Measurements from ENCODE around the gene SCARF1.
"Not testable (repeated sequence)": the region's sequence is repeated elsewhere in the genome, so short reads cannot be mapped to it uniquely, and the experiment has no call there.

Gene SCARF1

GRCh38 chr17:1690544-1691221 lies 45.2 kb upstream of the SCARF1 start:
- no peak for TF ChIP-seq EZH2 (IDR thresholded peaks at IDR 0.05; ENCODE audit: borderline replicate concordance, low read length)
- TF ChIP-seq CTCF (IDR thresholded peaks at IDR 0.05; ENCODE audit: low read length): no peak
- Histone ChIP-seq H3K9me3 (ENCODE audit: low read length) (no peaks in the 10 kb centered on the region; the same call in 1 of the 2 replicates), H3K9ac (ENCODE audit: low read length) (no peak overlapping the region), H3F3A (ENCODE audit: insufficient read depth, low read length) (no peaks in the 10 kb centered on the region), H3K4me2 (ENCODE audit: low read length) (no peak overlapping the region), H3K9me2 (ENCODE audit: low read depth, low read length) (no peaks in the 10 kb centered on the region), H3K36me3 (ENCODE audit: insufficient read depth, low read length) (no peaks in the 10 kb centered on the region), H3K4me3 (ENCODE audit: low read depth, low read length, poor library complexity, severe bottlenecking) (no peak overlapping the region), H4K20me1 (ENCODE audit: insufficient read depth, low read length) (no peaks in the 10 kb centered on the region), H3K27ac (ENCODE audit: low read depth, low read length, poor library complexity, severe bottlenecking) (no peak overlapping the region), H2AFZ (ENCODE audit: low read length) (no peak overlapping the region), H3K4me1 (ENCODE audit: insufficient read depth, low read length, severe bottlenecking) (no peaks in the 10 kb centered on the region), H3K79me2 (ENCODE audit: insufficient read depth, low read length) (no peaks in the 10 kb centered on the region), H3K27me3 (ENCODE audit: insufficient read depth, low read length) (no peaks in the 10 kb centered on the region)

GRCh38 chr17:1688405-1688804 lies 42.9 kb upstream of the SCARF1 start:
- H3K36me3 ChIP-seq (ENCODE audit: insufficient read depth, low read length); H2AFZ ChIP-seq (ENCODE audit: low read length); H3K27ac ChIP-seq (ENCODE audit: low read depth, low read length, poor library complexity, severe bottlenecking); H3F3A ChIP-seq (ENCODE audit: insufficient read depth, low read length); H4K20me1 ChIP-seq (ENCODE audit: insufficient read depth, low read length); H3K9ac ChIP-seq (ENCODE audit: low read length); H3K4me3 ChIP-seq (ENCODE audit: low read depth, low read length, poor library complexity, severe bottlenecking); H3K4me2 ChIP-seq (ENCODE audit: low read length); H3K27me3 ChIP-seq (ENCODE audit: insufficient read depth, low read length); H3K9me2 ChIP-seq (ENCODE audit: low read depth, low read length); H3K9me3 ChIP-seq (ENCODE audit: low read length): not testable (repeated sequence)
- peaks cover 11% of the 10 kb centered on the region for H3K4me1 ChIP-seq (ENCODE audit: insufficient read depth, low read length, severe bottlenecking)
- H3K79me2 ChIP-seq (ENCODE audit: insufficient read depth, low read length): peaks cover 10% of the 10 kb centered on the region

GRCh38 chr17:1686086-1686485 lies 40.6 kb upstream of the SCARF1 start:
- H3K9me3 ChIP-seq (ENCODE audit: low read length): no peaks in the 10 kb centered on the region; the same call in 1 of the 2 replicates
- no peaks in the 10 kb centered on the region for H4K20me1 ChIP-seq (ENCODE audit: insufficient read depth, low read length)
- no peak overlapping the region for H3K27ac ChIP-seq (ENCODE audit: low read depth, low read length, poor library complexity, severe bottlenecking)
- peaks cover 22% of the 10 kb centered on the region for H3K36me3 ChIP-seq (ENCODE audit: insufficient read depth, low read length)
- H3F3A ChIP-seq (ENCODE audit: insufficient read depth, low read length): no peaks in the 10 kb centered on the region
- no peak overlapping the region for H3K4me3 ChIP-seq (ENCODE audit: low read depth, low read length, poor library complexity, severe bottlenecking)
- TF ChIP-seq EZH2 (IDR thresholded peaks at IDR 0.05; ENCODE audit: borderline replicate concordance, low read length) (no peak), CTCF (IDR thresholded peaks at IDR 0.05; ENCODE audit: low read length) (no peak)
- peaks cover 14% of the 10 kb centered on the region for H3K79me2 ChIP-seq (ENCODE audit: insufficient read depth, low read length)
- H3K9ac ChIP-seq (ENCODE audit: low read length): no peak overlapping the region
- H3K4me1 ChIP-seq (ENCODE audit: insufficient read depth, low read length, severe bottlenecking): peaks cover 15% of the 10 kb centered on the region
- no peaks in the 10 kb centered on the region for H3K9me2 ChIP-seq (ENCODE audit: low read depth, low read length)
- no peak overlapping the region for H3K4me2 ChIP-seq (ENCODE audit: low read length)
- no peak overlapping the region for H2AFZ ChIP-seq (ENCODE audit: low read length)
- H3K27me3 ChIP-seq (ENCODE audit: insufficient read depth, low read length): no peaks in the 10 kb centered on the region
